IMR-90 (cell line): Measurements from ENCODE around the gene RTP5. TPM values are rescaled to one million over a fixed set of nuclear protein-coding genes. Genes with fewer than 3 reads are reported as not detected.
A peak's percentile ranks its signal among the peaks of the same experiment; 100 is the strongest.

Experiments used
- ATAC-seq: fragments of 200-7000 bp; cut with Tn5 transposase; 2 replicates; pipeline ENCODE4 v1.9.1; 2020; ENCODE audit warnings: low read depth, mild to moderate bottlenecking, moderate library complexity
- BruUV-seq: library from RNA; stranded (reverse); fragments of 400-500 nt; replicated peaks from 2 replicates; lab custom pipeline; 2021; lab: Mats Ljungman, UMichigan
- CTCF ChIA-PET: fragments of 300-600 bp; formaldehyde crosslinking; extraction: SDS; loops from one replicate; lab custom pipeline; 2021; ENCODE audit warnings: antibody characterized with exemption; lab: Yijun Ruan, JAX
- POLR2A ChIA-PET: fragments of 300-600 bp; sonication (Branson Sonifier 250); formaldehyde crosslinking; loops from one replicate; lab custom pipeline; 2022; ENCODE audit warnings: antibody characterized with exemption; ENCODE audit not compliant: unreplicated experiment; lab: Charles Lee
- DNase-seq: peaks from one replicate; pipeline ENCODE4 v3.0.0; 2013
- H2AFZ ChIP-seq: replicated peaks from 2 replicates; pipeline ENCODE3; 2013; ENCODE audit warnings: low read length, mild to moderate bottlenecking; ENCODE audit not compliant: poor library complexity
- H2AK5ac ChIP-seq: 2 replicates; pipeline ENCODE4 v1.6.1; 2013; ENCODE audit warnings: low read depth, low read length, inconsistent platforms
- H2AK9ac ChIP-seq: replicated peaks from 2 replicates; pipeline ENCODE3; 2013; ENCODE audit warnings: mild to moderate bottlenecking, low read depth, low read length, moderate library complexity; ENCODE audit not compliant: poor library complexity
- H2BK120ac ChIP-seq: 2 replicates; pipeline ENCODE4 v1.6.1; 2013; ENCODE audit warnings: low read depth, low read length, inconsistent platforms
- H2BK15ac ChIP-seq: 3 replicates; pipeline ENCODE4 v1.6.1; 2013; ENCODE audit warnings: low read depth, low read length, inconsistent platforms
- H2BK20ac ChIP-seq: 2 replicates; pipeline ENCODE4 v1.6.1; 2013; ENCODE audit warnings: low read depth, mild to moderate bottlenecking, inconsistent platforms, low read length, moderate library complexity
- H2BK5ac ChIP-seq: 2 replicates; pipeline ENCODE4 v1.6.1; 2013; ENCODE audit warnings: mild to moderate bottlenecking, low read depth, low read length, inconsistent platforms; ENCODE audit not compliant: poor library complexity, severe bottlenecking
- H3K14ac ChIP-seq: replicated peaks from 2 replicates; pipeline ENCODE4 v1.6.1; 2013; ENCODE audit warnings: low read depth, low read length, inconsistent platforms
- H3K18ac ChIP-seq: 2 replicates; pipeline ENCODE4 v1.6.1; 2013; ENCODE audit warnings: low read depth, low read length, control low read depth
- H3K23ac ChIP-seq: 2 replicates; pipeline ENCODE4 v1.6.1; 2013; ENCODE audit warnings: low read depth, low read length, inconsistent platforms
- H3K27ac ChIP-seq: 2 replicates; pipeline ENCODE4 v1.5.1; 2013; ENCODE audit warnings: mild to moderate bottlenecking, control low read depth, low read length; ENCODE audit not compliant: insufficient read depth
- H3K27me3 ChIP-seq: 2 replicates; pipeline ENCODE4 v1.6.1; 2013; ENCODE audit warnings: low read length; ENCODE audit not compliant: control insufficient read depth, insufficient read depth
- H3K36me3 ChIP-seq: 2 replicates; pipeline ENCODE4 v1.6.1; 2013; ENCODE audit warnings: low read length, mixed read lengths; ENCODE audit not compliant: control insufficient read depth, insufficient read depth
- H3K4ac ChIP-seq: 2 replicates; pipeline ENCODE4 v1.6.1; 2013; ENCODE audit warnings: low read depth, low read length, inconsistent platforms
- H3K4me1 ChIP-seq: 2 replicates; pipeline ENCODE4 v1.6.1; 2013; ENCODE audit warnings: low read length, mixed read lengths; ENCODE audit not compliant: control insufficient read depth, insufficient read depth
- H3K4me2 ChIP-seq: 2 replicates; pipeline ENCODE4 v1.6.1; 2013; ENCODE audit warnings: low read depth, mild to moderate bottlenecking, control low read depth, low read length, moderate library complexity
- H3K4me3 ChIP-seq: 2 replicates; pipeline ENCODE4 v1.5.1; 2013; ENCODE audit warnings: low read depth, mild to moderate bottlenecking, control low read depth, low read length, moderate library complexity; ENCODE audit not compliant: insufficient read depth
- H3K56ac ChIP-seq: 2 replicates; pipeline ENCODE4 v1.6.1; 2013; ENCODE audit warnings: low read length, inconsistent platforms; ENCODE audit not compliant: insufficient read depth; ENCODE audit errors: extremely low read depth
- H3K79me1 ChIP-seq, 2 experiments: 2 replicates each; pipeline ENCODE4 v1.6.1; 2013; ENCODE audit warnings: low read length in 2 of 2, inconsistent platforms in 1 of 2, low read depth in 1 of 2
- H3K9ac ChIP-seq: 2 replicates; pipeline ENCODE4 v1.6.1; 2013; ENCODE audit warnings: low read depth, low read length, control low read depth
- H3K9me1 ChIP-seq: 2 replicates; pipeline ENCODE4 v1.6.1; 2013; ENCODE audit warnings: low read length, inconsistent platforms; ENCODE audit not compliant: insufficient read depth
- H3K9me3 ChIP-seq: 2 replicates; pipeline ENCODE4 v1.6.1; 2013; ENCODE audit warnings: low read length; ENCODE audit not compliant: control insufficient read depth, insufficient read depth
- H4K20me1 ChIP-seq: 2 replicates; pipeline ENCODE4 v1.6.1; 2013; ENCODE audit warnings: low read length, inconsistent platforms; ENCODE audit not compliant: insufficient read depth
- H4K5ac ChIP-seq: 2 replicates; pipeline ENCODE4 v1.6.1; 2013; ENCODE audit warnings: mild to moderate bottlenecking, low read depth, low read length, control low read depth
- H4K8ac ChIP-seq, 2 experiments: 2 replicates each; pipeline ENCODE4 v1.6.1; 2013; ENCODE audit warnings: low read depth in 2 of 2, low read length in 2 of 2, control low read depth in 1 of 2, inconsistent platforms in 1 of 2
- H4K91ac ChIP-seq: 2 replicates; pipeline ENCODE4 v1.6.1; 2013; ENCODE audit warnings: low read depth, low read length, inconsistent platforms; ENCODE audit not compliant: insufficient read depth
- BHLHE40 ChIP-seq: fragments of 150-350 bp; IDR thresholded peaks from 2 replicates; pipeline ENCODE4 v1.6.1; 2016; ENCODE audit warnings: mild to moderate bottlenecking, low read depth, low read length
- CHD1 ChIP-seq: IDR thresholded peaks from 2 replicates; pipeline ENCODE4 v1.6.1; 2012; ENCODE audit warnings: low read depth, low read length, improper control_type of control experiment
- CTCF ChIP-seq: conservative IDR thresholded peaks from 2 replicates; pipeline ENCODE4 v1.5.1; 2012; ENCODE audit warnings: mild to moderate bottlenecking, low read depth, low read length, improper control_type of control experiment
- ELK1 ChIP-seq: fragments of 150-350 bp; IDR thresholded peaks from 2 replicates; pipeline ENCODE4 v1.6.1; 2016; ENCODE audit warnings: low read depth, mild to moderate bottlenecking, low read length, moderate library complexity, borderline replicate concordance
- MAFK ChIP-seq: IDR thresholded peaks from 2 replicates; pipeline ENCODE4 v1.6.1; 2012; ENCODE audit warnings: low read depth, low read length, improper control_type of control experiment
- MAZ ChIP-seq: IDR thresholded peaks from 2 replicates; pipeline ENCODE4 v1.6.1; 2012; ENCODE audit warnings: low read depth, mild to moderate bottlenecking, low read length, improper control_type of control experiment, moderate library complexity, borderline replicate concordance
- MXI1 ChIP-seq: IDR thresholded peaks from 2 replicates; pipeline ENCODE4 v1.6.1; 2012; ENCODE audit warnings: low read depth, mild to moderate bottlenecking, low read length, moderate library complexity, borderline replicate concordance
- POLR2A ChIP-seq: IDR thresholded peaks from 2 replicates; pipeline ENCODE4 v1.6.1; 2012; ENCODE audit warnings: mild to moderate bottlenecking, low read depth, low read length
- RCOR1 ChIP-seq: IDR thresholded peaks from 2 replicates; pipeline ENCODE4 v1.6.1; 2012; ENCODE audit warnings: mild to moderate bottlenecking, low read length, improper control_type of control experiment; ENCODE audit not compliant: insufficient replicate concordance
- RFX5 ChIP-seq: IDR thresholded peaks from 2 replicates; pipeline ENCODE4 v1.8.0; 2012; ENCODE audit warnings: low read depth, mild to moderate bottlenecking, low read length, moderate library complexity
- SMC3 ChIP-seq: fragments of 150-350 bp; IDR thresholded peaks from 2 replicates; pipeline ENCODE4 v1.6.1; 2016; ENCODE audit warnings: low read depth, mild to moderate bottlenecking, antibody characterized with exemption, low read length, moderate library complexity
- USF2 ChIP-seq: fragments of 150-350 bp; IDR thresholded peaks from 2 replicates; pipeline ENCODE4 v1.6.1; 2017; ENCODE audit warnings: mild to moderate bottlenecking, antibody characterized with exemption, low read length, low read depth
- WGBS, 2 experiments: methylation state at CpG; one replicate each; pipeline versions ENCODE4 v1.1.5 to v1.1.7; 2013; ENCODE audit warnings: missing lambda C conversion rate in 2 of 2; ENCODE audit not compliant: insufficient read length in 1 of 2; ENCODE audit errors: extremely low coverage in 2 of 2; 5-methylcytosine and 5-hydroxymethylcytosine counted together
- dilution Hi-C: fragments of 300-500 bp; cut with HindIII; formaldehyde crosslinking; loops from one replicate; pipeline ENCODE4 v1.14.3; 2018; ENCODE audit warnings: low sequenced_read_pairs; ENCODE audit not compliant: unreplicated experiment
- in situ Hi-C: fragments of 300-500 bp; cut with MboI; formaldehyde crosslinking; loops from 3 replicates; pipeline ENCODE4 v1.14.3; 2019; ENCODE audit warnings: low sequenced_read_pairs, inconsistent platforms, mixed read lengths
- intact Hi-C: fragments of 100-400 bp; cut with micrococcal nuclease; formaldehyde crosslinking; loops from 2 replicates; pipeline ENCODE4 v1.10.0; 2022
- polyA plus RNA-seq, 3 experiments: library from polyadenylated mRNA; depleted of rRNA; stranded (reverse); fragments of >200 nt; gene quantifications; 2 replicates each; pipeline ENCODE4 v1.2.3, GENCODE V29; 2012; ENCODE audit warnings: low replicate concordance in 1 of 3
- total RNA-seq: library from RNA; depleted of rRNA; stranded (reverse); fragments of >200 nt; gene quantifications from 2 replicates; pipeline ENCODE4 v1.2.3, GENCODE V29; 2012

Gene RTP5
- total and polyA plus RNA-seq, 2 of the 4 experiments (the other 2 are of a cell fraction) = not detected

- peaks cover 19% of the 10 kb centered on the region for H3K9me1 ChIP-seq
- H4K8ac ChIP-seq = no peak overlapping the region
- no peak overlapping the region for H4K91ac ChIP-seq
- intact Hi-C loops (no loop called here), in situ Hi-C loops (no loop called here), dilution Hi-C loops (no loop called here)
- POLR2A ChIA-PET = no interaction called here
- no peak overlapping the region for H3K4ac ChIP-seq
- no peak overlapping the region for H3K27ac ChIP-seq
- H2AK5ac ChIP-seq = no peak overlapping the region
- no peak overlapping the region for H3K18ac ChIP-seq
- H2BK15ac ChIP-seq = no peak overlapping the region
- ATAC-seq (no peak), DNase-seq (no peak)
- H2AFZ ChIP-seq = no peak overlapping the region
- H2BK20ac ChIP-seq = no peak overlapping the region
- no peak overlapping the region for H3K4me2 ChIP-seq
- peaks cover 5% of the 10 kb centered on the region for H4K20me1 ChIP-seq
- no peak overlapping the region for H2BK5ac ChIP-seq
- no TSS peak for BruUV-seq
- no peak overlapping the region for H4K5ac ChIP-seq
- WGBS, 2 experiments = 40 to 100% methylated on average over 1 of the region's 8 CpGs
- H3K4me1 ChIP-seq = no peaks in the 10 kb centered on the region; the same call in 1 of the 2 replicates
- CTCF ChIA-PET = no interaction called here
- no peak overlapping the region for H3K14ac ChIP-seq
- no peak overlapping the region for H2BK120ac ChIP-seq
- peak overlapping the region; percentile 28 for H2AK9ac ChIP-seq
- TF ChIP-seq CTCF (no peak), USF2 (no peak), MXI1 (no peak), RCOR1 (no peak), MAFK (no peak), BHLHE40 (no peak), RFX5 (no peak), MAZ (no peak), SMC3 (no peak), POLR2A (no peak), CHD1 (no peak), ELK1 (no peak)
- H3K9me3 ChIP-seq = no peaks in the 10 kb centered on the region
- H3K9ac ChIP-seq = no peak overlapping the region
- no peaks in the 10 kb centered on the region for H3K79me1 ChIP-seq
- no peaks in the 10 kb centered on the region for H3K36me3 ChIP-seq
- no peak overlapping the region for H3K4me3 ChIP-seq
- no peak overlapping the region for H3K23ac ChIP-seq
- H3K27me3 ChIP-seq = peaks cover 17% of the 10 kb centered on the region
- no peak overlapping the region for H3K56ac ChIP-seq
Observed at GRCh38 chr2:241862093-241862492, 7.4 kb upstream of the RTP5 start.
